Thyroid gland (tissue), 4 donors: ENCODE results near the gene MREG.

Experiments used
- CTCF ChIP-seq, 6 experiments: fragments of 200-600 bp in 3 of 6; fragments of 450-650 bp in 3 of 6; sonication (generic) in 3 of 6; IDR thresholded peaks; one replicate each; pipeline ENCODE4 v1.5.1; 2016 to 2019; ENCODE audit warnings: antibody characterized with exemption in 6 of 6, mild to moderate bottlenecking in 2 of 6, inconsistent platforms in 1 of 6, moderate library complexity in 1 of 6
- POLR2A ChIP-seq, 2 donors: fragments of 450-650 bp; IDR thresholded peaks; one replicate each; pipeline ENCODE4 v1.6.1; 2017; ENCODE audit warnings: antibody characterized with exemption in 2 of 2, mild to moderate bottlenecking in 2 of 2, moderate library complexity in 1 of 2

- TF ChIP-seq CTCF (IDR thresholded peaks at IDR 0.05), result no peak
- no peak for TF ChIP-seq POLR2A (IDR thresholded peaks at IDR 0.05)
Measured at GRCh38 chr2:216012830-216013079, 596 bp downstream of the MREG start.
